Stimulated activated CD4-positive, alpha-beta T cell treated with anti-CD3 and anti-CD28 coated beads, TNF-alpha, amount 100 ng/mL, for 24 hours (primary cell): ENCODE data around the gene SENP6.
"Not testable (repeated sequence)": the region's sequence is repeated elsewhere in the genome, so short reads cannot be mapped to it uniquely, and the experiment has no call there.

Source experiments
- DNase-seq, 3 experiments: peaks; one replicate each; pipeline ENCODE4 v3.0.0-alpha.2; 2020; ENCODE audit warnings: low read depth in 3 of 3

The SENP6 gene

GRCh38 chr6:75656479-75656878 lies 54.8 kb downstream of the SENP6 start:
- DNase-seq: no peak

- no peak for DNase-seq
Observed at GRCh38 chr6:75657327-75657726, 55.6 kb downstream of the SENP6 start.

GRCh38 chr6:75666592-75666991 lies 64.9 kb downstream of the SENP6 start:
- DNase-seq: no peak

- DNase-seq: no peak
Observed at GRCh38 chr6:75673884-75674283, 72.2 kb downstream of the SENP6 start.

GRCh38 chr6:75676377-75676776 lies 74.7 kb downstream of the SENP6 start:
- no peak for DNase-seq

- DNase-seq: not testable (repeated sequence)
Observed at GRCh38 chr6:75682548-75682947, 80.9 kb downstream of the SENP6 start.

GRCh38 chr6:75683005-75683404 lies 81.3 kb downstream of the SENP6 start:
- not testable (repeated sequence) for DNase-seq

- DNase-seq: not testable (repeated sequence)
Observed at GRCh38 chr6:75687535-75687934, 85.9 kb downstream of the SENP6 start.

GRCh38 chr6:75687937-75688336 lies 86.3 kb downstream of the SENP6 start:
- DNase-seq: not testable (repeated sequence)

- DNase-seq: no peak
Observed at GRCh38 chr6:75689576-75689975, 87.9 kb downstream of the SENP6 start.

GRCh38 chr6:75691012-75691411 lies 89.3 kb downstream of the SENP6 start:
- no peak for DNase-seq

GRCh38 chr6:75693534-75693933 lies 91.9 kb downstream of the SENP6 start:
- DNase-seq: no peak

GRCh38 chr6:75694406-75694805 lies 92.7 kb downstream of the SENP6 start:
- DNase-seq: no peak

- DNase-seq: not testable (repeated sequence)
Observed at GRCh38 chr6:75708334-75708733, 106.7 kb downstream of the SENP6 start.

GRCh38 chr6:75711173-75711572 lies 109.5 kb downstream of the SENP6 start:
- DNase-seq: no peak

GRCh38 chr6:75719133-75719532 lies 117.5 kb downstream of the SENP6 start:
- no peak for DNase-seq

GRCh38 chr6:75723382-75723781 lies 121.7 kb downstream of the SENP6 start:
- no peak for DNase-seq

- no peak for DNase-seq
Observed at GRCh38 chr6:75727206-75727605, 125.5 kb downstream of the SENP6 start.

GRCh38 chr6:75731029-75731428 lies 129.3 kb downstream of the SENP6 start:
- DNase-seq: not testable (repeated sequence)

- DNase-seq: no peak
Observed at GRCh38 chr6:75735491-75736186, 134.0 kb downstream of the SENP6 start.

- no peak for DNase-seq
Observed at GRCh38 chr6:75743971-75744370, 142.3 kb downstream of the SENP6 start.

GRCh38 chr6:75745404-75745803 lies 143.7 kb downstream of the SENP6 start:
- no peak for DNase-seq

GRCh38 chr6:75746221-75746620 lies 144.5 kb downstream of the SENP6 start:
- DNase-seq: no peak
